IPS-NIHi7 (cell line): Measurements from ENCODE around the gene CDC37L1.

Source experiments
- DNase-seq: peaks from one replicate; pipeline ENCODE4 v3.0.0; 2012; ENCODE audit warnings: mixed read lengths; ENCODE audit errors: extremely low spot score

Gene CDC37L1

GRCh38 chr9:4668604-4669003, 10.8 kb upstream of the CDC37L1 start:
- DNase-seq: no peak

- DNase-seq: no peak
Measured at GRCh38 chr9:4669890-4670289, 9.5 kb upstream of the CDC37L1 start.

- no peak for DNase-seq
Measured at GRCh38 chr9:4670591-4670990, 8.8 kb upstream of the CDC37L1 start.

- no peak for DNase-seq
Measured at GRCh38 chr9:4671737-4672136, 7.6 kb upstream of the CDC37L1 start.

GRCh38 chr9:4674783-4675182, 4.6 kb upstream of the CDC37L1 start:
- no peak for DNase-seq

GRCh38 chr9:4677392-4677791, 2.0 kb upstream of the CDC37L1 start:
- DNase-seq: no peak

- no peak for DNase-seq
Measured at GRCh38 chr9:4678679-4679267, 596 bp upstream of the CDC37L1 start.

GRCh38 chr9:4680173-4680525, 780 bp downstream of the CDC37L1 start:
- DNase-seq: no peak

GRCh38 chr9:4680750-4681149, 1.4 kb downstream of the CDC37L1 start:
- DNase-seq: no peak

GRCh38 chr9:4684820-4685219, 5.5 kb downstream of the CDC37L1 start:
- no peak for DNase-seq

GRCh38 chr9:4686112-4686511, 6.7 kb downstream of the CDC37L1 start:
- no peak for DNase-seq

GRCh38 chr9:4686584-4686983, 7.2 kb downstream of the CDC37L1 start:
- no peak for DNase-seq

- no peak for DNase-seq
Measured at GRCh38 chr9:4689021-4689420, 9.7 kb downstream of the CDC37L1 start.

- no peak for DNase-seq
Measured at GRCh38 chr9:4689687-4690104, 10.3 kb downstream of the CDC37L1 start.

- no peak for DNase-seq
Measured at GRCh38 chr9:4690144-4690543, 10.8 kb downstream of the CDC37L1 start.

GRCh38 chr9:4691795-4692194, 12.4 kb downstream of the CDC37L1 start:
- DNase-seq: no peak

- no peak for DNase-seq
Measured at GRCh38 chr9:4700091-4700490, 20.7 kb downstream of the CDC37L1 start.

- no peak for DNase-seq
Measured at GRCh38 chr9:4700932-4701331, 21.6 kb downstream of the CDC37L1 start.

- no peak for DNase-seq
Measured at GRCh38 chr9:4701526-4701925, 22.2 kb downstream of the CDC37L1 start.

- no peak for DNase-seq
Measured at GRCh38 chr9:4704129-4704528, 24.8 kb downstream of the CDC37L1 start.

GRCh38 chr9:4706021-4706420, 26.7 kb downstream of the CDC37L1 start:
- DNase-seq: no peak

- no peak for DNase-seq
Measured at GRCh38 chr9:4706971-4707622, 27.7 kb downstream of the CDC37L1 start.

GRCh38 chr9:4709380-4709779, 30.0 kb downstream of the CDC37L1 start:
- DNase-seq: no peak

- DNase-seq: no peak
Measured at GRCh38 chr9:4713849-4714248, 34.5 kb downstream of the CDC37L1 start.
